Astrocyte of the cerebellum (primary cell): ENCODE measurements around the gene BTRC.
"Not testable (repeated sequence)": the region's sequence is repeated elsewhere in the genome, so short reads cannot be mapped to it uniquely, and the experiment has no call there.

Source experiments
- DNase-seq: peaks from one replicate; pipeline ENCODE4 v3.0.0-alpha.2; 2011; ENCODE audit warnings: low read depth
- H3K4me3 ChIP-seq: 2 replicates; pipeline ENCODE4 v1.5.1; 2011; ENCODE audit warnings: mild to moderate bottlenecking, low read depth, low read length, moderate library complexity
- in situ Hi-C: cut with HindIII; loops from 2 replicates; pipeline ENCODE4 v1.10.0; 2017; ENCODE audit warnings: low sequenced_read_pairs
- TF ChIP-seq, protein P1 (sequence below): IDR thresholded peaks from 2 replicates; pipeline ENCODE4 v1.5.1; 2012; ENCODE audit warnings: low read length, low read depth, moderate library complexity, mild to moderate bottlenecking; ENCODE audit errors: missing control alignments

The BTRC gene

DNA sequence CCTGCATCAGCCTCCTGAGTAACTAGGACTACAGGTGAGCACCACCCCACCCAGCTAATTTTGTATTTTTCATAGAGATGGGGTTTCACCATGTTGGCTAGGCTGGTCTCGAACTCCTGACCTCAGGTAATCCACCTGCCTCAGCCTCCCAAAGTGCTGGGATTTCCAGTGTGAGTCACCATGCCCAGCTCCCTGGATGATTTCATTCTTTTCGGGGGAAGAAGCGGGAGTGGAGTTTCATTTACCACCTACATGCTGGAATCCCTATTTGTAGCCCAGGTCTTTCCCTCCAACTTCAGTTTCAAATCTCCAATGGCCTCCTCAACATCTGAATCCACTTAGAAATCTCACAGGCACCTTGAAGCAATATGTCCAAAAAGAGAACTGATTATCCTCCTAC lies 2.9 kb upstream of the BTRC start:
- in situ Hi-C loops: no loop called here
- no peak overlapping the region for H3K4me3 ChIP-seq
- TF ChIP-seq, protein P1, sequence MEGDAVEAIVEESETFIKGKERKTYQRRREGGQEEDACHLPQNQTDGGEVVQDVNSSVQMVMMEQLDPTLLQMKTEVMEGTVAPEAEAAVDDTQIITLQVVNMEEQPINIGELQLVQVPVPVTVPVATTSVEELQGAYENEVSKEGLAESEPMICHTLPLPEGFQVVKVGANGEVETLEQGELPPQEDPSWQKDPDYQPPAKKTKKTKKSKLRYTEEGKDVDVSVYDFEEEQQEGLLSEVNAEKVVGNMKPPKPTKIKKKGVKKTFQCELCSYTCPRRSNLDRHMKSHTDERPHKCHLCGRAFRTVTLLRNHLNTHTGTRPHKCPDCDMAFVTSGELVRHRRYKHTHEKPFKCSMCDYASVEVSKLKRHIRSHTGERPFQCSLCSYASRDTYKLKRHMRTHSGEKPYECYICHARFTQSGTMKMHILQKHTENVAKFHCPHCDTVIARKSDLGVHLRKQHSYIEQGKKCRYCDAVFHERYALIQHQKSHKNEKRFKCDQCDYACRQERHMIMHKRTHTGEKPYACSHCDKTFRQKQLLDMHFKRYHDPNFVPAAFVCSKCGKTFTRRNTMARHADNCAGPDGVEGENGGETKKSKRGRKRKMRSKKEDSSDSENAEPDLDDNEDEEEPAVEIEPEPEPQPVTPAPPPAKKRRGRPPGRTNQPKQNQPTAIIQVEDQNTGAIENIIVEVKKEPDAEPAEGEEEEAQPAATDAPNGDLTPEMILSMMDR: no peak
- DNase-seq: no peak

DNA sequence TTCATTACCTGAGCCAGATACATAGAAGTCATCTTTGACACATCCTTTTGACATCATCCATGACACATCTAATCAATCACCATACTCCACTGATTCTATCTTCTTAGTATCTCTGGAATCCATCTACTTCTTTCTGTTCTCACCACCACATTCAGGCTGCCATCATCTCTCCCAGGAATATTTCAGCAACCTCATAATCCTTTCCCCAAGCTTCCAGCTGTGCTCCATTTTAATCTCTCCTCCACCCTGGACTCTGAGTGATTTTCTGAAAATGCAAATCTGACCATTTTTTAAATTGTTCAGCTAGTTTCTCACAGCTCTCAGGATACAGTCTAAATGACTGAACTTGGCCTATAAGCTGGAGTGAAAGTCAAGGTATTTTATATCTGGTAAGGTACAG lies 2.5 kb upstream of the BTRC start:
- TF ChIP-seq, protein P1: no peak
- H3K4me3 ChIP-seq: no peak overlapping the region
- in situ Hi-C loops: no loop called here
- DNase-seq: no peak

DNA sequence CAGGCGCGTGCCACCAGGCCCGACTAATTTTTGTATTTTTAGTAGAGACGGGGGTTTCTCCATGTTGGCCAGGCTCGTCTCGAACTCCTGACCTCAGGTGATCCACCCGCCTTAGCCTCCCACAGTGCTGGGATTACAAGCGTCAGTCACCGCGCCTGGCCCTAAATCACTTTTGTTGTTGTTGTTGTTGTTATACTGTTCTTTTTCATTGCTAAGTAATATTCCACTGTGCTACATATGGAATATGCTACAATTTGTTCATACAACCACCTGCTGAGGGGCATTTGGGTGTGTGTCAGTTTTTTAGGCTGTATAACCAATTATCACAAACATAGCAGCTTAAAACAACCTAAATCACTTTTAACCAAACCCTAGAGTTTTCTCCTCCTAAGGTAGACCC lies 1.1 kb upstream of the BTRC start:
- DNase-seq, in situ Hi-C loops, H3K4me3 ChIP-seq: not testable (repeated sequence)

DNA sequence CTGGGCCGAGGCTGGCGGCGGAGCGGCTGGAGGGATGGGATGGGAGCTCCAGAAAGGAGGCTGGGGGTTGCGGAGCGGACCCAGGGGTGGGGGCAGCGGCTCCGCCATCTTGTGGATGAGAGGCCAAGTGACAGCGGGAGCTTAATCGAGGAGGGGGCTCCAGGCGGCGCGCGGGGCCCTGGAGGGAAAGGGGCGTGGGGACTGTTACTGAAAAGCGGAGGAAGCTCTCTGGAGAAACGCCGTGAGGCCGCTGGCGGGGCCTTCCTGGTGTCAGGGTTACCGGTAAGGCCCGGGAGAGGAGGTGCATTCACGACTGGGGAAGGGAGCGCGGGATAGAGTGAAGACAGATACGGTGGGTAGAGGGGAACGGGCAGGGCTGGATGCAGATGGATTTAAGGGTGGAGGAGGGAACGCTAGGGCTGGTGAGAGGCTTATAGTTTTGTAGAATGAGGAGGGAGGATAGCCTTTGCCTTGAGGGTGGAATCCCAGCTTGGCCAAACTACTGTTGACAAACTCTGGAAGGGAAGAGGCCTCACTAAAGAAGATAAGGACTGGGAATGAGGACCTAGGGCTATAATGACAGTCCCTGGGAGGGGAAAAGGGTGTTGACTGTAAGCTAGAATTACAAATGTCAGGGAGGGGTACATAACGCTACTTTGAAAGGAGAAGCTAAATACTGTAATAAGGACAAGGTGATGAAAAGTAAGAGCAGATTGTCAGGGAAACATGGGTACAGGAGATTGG lies 535 bp downstream of the BTRC start:
- H3K4me3 ChIP-seq: peak overlapping the region; percentile 84
- in situ Hi-C loops: no loop called here
- DNase-seq: no peak
- TF ChIP-seq, protein P1: no peak

DNA sequence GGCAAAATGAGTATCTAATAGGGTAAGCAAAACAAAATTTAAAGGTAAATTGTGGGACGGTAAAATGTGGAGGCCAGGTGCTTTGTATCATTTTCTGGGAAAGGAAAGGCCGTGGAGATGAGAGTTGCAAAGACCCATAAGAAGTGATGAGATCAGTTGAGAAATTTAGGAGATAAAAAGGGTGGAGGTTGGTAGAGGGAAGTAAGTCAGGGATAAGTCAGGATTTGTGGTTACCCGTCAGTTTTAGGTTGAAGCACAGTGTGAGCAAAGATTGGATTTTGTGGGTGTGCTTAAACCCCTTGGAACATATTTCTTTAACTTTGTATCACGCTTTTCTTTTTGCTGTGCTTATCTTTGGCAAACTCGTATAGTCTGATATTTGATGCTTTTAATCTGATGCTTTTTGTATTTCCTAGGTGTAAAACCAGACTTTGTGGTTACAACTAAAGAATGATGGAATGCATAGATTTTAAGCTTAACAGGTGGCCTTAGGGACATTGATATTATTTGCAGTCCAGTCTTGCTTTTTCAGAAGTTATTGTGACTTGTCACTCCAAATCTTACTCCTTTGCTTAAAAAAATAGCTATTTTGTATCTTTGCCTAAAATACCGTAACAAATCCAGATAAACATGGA lies 1.2 kb downstream of the BTRC start:
- TF ChIP-seq, protein P1: no peak
- in situ Hi-C loops: no loop called here
- no peak for DNase-seq
- H3K4me3 ChIP-seq: peak overlapping the region; percentile 84

DNA sequence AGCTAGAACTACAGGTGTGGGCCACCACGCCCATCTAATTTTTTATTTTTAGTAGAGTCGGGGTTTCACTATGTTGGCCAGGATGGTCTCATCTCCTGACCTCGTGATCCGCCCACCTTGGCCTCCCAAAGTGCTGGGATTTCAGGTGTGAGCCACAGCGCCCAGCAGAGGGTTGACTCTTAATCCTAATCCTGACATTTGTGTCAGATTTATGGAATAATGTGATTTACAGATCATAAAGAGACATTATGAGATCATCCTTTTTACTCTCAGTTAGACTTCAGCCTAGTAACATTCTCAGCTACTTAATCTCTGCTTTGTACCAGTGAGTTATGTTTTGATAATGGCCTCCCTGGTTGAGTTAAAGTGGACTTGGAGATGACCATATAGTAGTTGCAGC lies 2.2 kb downstream of the BTRC start:
- H3K4me3 ChIP-seq: no peak overlapping the region
- TF ChIP-seq, protein P1: no peak
- in situ Hi-C loops: no loop called here
- no peak for DNase-seq

DNA sequence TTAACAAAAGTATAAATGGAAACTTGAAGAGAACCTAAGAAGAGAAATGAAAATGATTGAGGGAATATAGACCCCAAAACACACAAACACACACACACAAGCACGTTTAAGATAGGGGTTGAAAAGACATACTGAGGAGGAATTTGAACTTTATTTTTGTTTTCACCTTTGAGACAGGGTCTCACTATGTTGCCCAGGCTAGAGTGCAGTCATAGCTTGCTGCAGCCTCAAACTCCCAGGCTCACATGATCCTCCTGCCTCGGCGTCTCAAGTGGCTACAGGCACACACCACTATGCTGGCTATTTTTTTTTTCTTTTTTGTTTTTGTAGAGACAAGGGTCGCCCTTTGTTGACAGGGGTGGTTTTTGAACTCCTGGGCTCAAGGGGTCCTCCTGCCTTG lies 4.0 kb downstream of the BTRC start:
- DNase-seq: no peak
- in situ Hi-C loops: no loop called here
- TF ChIP-seq, protein P1: no peak
- no peak overlapping the region for H3K4me3 ChIP-seq
